AG09309 (cell line): ENCODE results near the gene ZNF202.

Source experiments
- DNase-seq: peaks from one replicate; pipeline ENCODE4 v3.0.0-alpha.2; 2010; ENCODE audit warnings: low read depth
- H3K4me3 ChIP-seq: 2 replicates; pipeline ENCODE4 v1.5.1; 2011; ENCODE audit warnings: mild to moderate bottlenecking, low read depth, low read length, moderate library complexity; ENCODE audit not compliant: control insufficient read depth
- TF ChIP-seq, protein P1 (sequence below): IDR thresholded peaks from 2 replicates; pipeline ENCODE4 v1.5.1; 2011; ENCODE audit warnings: mild to moderate bottlenecking, low read depth, low read length, inconsistent platforms; ENCODE audit not compliant: insufficient read depth, control insufficient read depth; ENCODE audit errors: missing control alignments

ZNF202 gene

DNA sequence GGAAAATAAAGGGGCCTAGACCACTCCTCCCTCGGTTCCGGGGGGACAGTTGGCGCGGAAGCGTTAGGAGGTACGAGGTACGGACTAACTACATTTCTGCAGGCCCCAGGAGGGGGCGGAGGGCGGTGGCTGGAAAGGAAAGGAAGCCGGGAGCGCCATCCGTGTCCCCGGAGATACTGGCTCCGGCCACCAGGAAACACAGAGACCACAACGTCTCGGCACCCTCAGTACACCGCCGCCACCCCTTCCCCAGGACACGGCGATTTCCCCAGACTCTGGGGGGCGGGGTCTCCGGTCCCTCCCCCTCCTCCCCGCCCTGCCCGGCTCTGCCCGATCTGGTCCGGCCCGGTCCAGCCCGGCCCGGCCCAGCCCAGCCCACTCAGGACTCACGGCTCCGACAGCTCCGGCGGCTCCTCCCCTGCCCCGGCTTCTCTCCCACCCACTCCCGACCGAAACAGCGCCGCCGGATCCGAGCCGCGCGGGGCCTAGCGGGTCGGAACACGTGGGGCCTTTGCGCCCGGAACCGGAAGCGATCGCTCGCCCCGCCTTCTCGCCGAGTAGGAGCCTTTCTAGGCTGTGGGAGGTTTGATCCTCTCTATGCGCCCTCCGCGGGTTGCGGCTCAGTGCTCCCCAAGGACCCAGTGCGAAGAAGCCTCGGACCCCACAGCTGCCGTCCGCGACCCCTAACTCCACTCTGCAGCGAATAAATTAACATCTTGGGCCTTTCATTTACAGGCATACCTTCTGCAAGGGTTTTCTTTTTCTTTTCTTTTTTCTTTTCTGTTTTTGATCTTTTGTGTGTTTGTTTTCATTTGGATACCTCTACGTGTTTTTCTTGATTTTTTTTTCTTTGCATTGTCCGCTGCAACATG is at the start of gene ZNF202:
Gene ZNF202, minus strand, starts transcription at position 502 of the 872 bp plus-strand sequence. CDS start 10,772 bp downstream, outside the sequence.
- TF ChIP-seq, protein P1, sequence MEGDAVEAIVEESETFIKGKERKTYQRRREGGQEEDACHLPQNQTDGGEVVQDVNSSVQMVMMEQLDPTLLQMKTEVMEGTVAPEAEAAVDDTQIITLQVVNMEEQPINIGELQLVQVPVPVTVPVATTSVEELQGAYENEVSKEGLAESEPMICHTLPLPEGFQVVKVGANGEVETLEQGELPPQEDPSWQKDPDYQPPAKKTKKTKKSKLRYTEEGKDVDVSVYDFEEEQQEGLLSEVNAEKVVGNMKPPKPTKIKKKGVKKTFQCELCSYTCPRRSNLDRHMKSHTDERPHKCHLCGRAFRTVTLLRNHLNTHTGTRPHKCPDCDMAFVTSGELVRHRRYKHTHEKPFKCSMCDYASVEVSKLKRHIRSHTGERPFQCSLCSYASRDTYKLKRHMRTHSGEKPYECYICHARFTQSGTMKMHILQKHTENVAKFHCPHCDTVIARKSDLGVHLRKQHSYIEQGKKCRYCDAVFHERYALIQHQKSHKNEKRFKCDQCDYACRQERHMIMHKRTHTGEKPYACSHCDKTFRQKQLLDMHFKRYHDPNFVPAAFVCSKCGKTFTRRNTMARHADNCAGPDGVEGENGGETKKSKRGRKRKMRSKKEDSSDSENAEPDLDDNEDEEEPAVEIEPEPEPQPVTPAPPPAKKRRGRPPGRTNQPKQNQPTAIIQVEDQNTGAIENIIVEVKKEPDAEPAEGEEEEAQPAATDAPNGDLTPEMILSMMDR, result peak; percentile 9
- peak within 1 kb of the TSS; percentile 92 for H3K4me3 ChIP-seq
- DNase-seq, result peak; percentile 41

DNA sequence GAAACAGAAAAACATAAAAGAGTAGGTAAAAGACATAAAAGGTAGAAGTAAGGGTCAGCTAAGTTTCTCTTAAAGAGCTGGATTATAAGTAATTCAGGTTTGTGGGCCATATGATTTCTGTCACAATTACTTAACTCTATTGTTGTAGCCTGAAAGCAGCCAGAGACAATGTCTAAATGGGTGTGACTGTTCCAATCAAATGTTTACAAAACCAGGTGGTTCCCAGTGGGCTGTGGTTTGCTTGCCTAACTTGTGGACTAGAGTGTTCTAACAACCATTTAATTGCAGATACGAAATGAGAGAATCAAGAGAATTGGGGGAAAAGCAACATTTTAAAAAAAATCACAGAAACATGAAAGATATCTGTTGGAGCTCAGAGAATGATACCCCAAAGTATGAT is 42.1 kb upstream of the ZNF202 start:
- no peak overlapping the region for H3K4me3 ChIP-seq
- TF ChIP-seq, protein P1, result no peak
- DNase-seq, result no peak

DNA sequence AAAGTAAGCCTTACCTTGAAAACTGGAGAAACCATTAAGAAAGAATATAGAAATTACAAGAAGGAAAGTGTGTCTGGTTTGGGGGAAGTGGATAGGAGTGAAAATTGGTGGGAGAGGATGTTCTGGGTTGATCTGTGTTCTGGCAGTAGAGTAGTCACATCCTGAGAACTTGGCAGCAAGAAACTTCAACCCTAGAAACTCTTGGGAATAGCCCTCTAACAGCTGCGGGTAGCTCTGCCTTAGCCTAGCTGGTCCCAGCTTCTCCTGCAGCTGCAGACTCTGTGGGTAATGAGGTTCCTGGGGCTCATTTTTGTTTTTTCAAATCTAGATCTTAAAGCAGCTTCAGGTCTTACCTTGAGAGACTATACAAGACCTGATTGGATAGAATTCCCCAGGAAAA is 37.1 kb upstream of the ZNF202 start:
- TF ChIP-seq, protein P1, result no peak
- no peak for DNase-seq
- no peak overlapping the region for H3K4me3 ChIP-seq

DNA sequence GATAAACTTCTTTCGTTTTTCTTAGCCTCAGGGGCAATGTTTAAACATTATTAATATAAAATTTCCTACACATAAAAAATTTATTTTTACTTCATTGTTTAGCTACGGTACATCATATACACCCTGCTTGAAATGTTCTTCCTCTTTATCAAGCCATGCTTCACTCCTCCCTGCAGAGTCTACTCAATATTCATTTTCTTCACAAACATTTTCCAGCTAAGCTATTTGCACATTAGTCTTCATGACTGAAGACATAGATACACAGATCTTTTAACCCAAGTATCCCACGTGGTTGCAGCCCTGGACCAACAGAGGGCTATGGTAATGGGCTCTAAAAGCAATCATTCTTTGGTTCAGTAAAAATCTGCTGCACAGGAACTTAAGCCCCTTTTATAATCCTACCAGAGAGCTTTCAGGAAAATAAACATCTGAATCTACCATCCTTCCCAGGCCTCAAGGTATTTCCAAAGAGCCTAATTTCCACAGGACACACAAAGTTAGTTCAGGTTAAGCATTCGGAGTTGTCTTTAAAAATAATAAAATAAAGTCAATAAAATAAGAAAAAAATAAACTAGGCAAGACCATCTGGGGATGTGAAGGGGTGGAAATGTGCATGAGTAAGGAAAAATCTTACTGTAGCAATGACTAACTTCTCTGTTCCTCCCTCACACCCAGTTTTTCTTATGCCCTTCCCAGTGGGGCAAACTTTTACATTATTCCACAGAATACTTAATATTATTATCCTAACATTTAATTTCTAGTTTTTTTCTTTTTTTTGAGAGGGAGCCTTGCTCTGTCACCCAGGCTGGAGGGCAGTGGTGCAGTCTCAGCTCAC is 34.5 kb upstream of the ZNF202 start:
- no peak for DNase-seq
- no peak overlapping the region for H3K4me3 ChIP-seq
- TF ChIP-seq, protein P1, result no peak

DNA sequence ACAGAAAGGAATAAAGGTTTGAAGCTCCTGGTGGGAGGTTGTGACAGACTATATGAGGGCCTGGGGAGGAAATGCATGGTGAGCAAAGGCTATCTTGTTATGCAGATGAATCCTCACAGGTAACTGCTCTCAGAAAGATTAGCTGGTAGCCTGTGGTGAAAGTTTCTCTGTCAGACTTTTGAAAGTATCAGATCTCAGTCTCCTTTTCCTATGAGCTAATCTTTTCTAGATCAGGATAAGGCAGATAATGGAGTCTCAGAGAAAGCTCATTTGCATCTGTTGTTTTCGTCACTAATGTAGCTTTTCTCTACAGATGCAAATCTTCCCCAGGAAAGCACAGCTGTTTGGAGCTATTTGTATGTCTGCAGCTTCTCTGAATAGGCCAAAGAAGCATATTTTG is 33.8 kb upstream of the ZNF202 start:
- DNase-seq, result no peak
- TF ChIP-seq, protein P1, result no peak
- H3K4me3 ChIP-seq, result no peak overlapping the region

DNA sequence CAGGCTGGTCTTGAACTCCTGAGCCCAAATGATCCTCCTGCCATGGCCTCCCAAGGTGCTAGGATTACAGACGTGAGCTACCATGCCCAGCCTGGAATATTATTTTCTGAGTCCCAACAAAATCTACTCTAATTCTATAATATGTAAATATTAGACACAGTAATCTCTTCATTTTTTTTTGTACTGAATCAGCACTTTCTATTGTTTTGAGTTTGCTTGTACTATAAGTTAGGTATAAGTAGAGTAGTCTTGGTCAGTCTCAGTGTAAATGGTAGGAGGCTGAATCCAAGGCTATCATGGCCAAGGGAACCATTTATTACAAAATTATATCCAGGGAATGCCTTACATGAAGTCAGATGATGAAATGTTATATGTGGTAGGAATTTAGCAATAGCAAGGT is 32.5 kb upstream of the ZNF202 start:
- TF ChIP-seq, protein P1, result no peak
- no peak for DNase-seq
- H3K4me3 ChIP-seq, result no peak overlapping the region
